OCI-LY1 (cell line): ENCODE results near the gene RPL5.

ENCODE experiments used
- H2AFZ ChIP-seq: fragments of 200-600 bp; sonication (generic), shearing (Covaris generic); 2 replicates; pipeline ENCODE4 v1.6.0; 2014; ENCODE audit warnings: antibody characterized with exemption, mild to moderate bottlenecking, low read length
- H3F3A ChIP-seq: fragments of 200-600 bp; sonication (generic), shearing (Covaris generic); 2 replicates; pipeline ENCODE4 v1.6.0; 2014; ENCODE audit warnings: mild to moderate bottlenecking, antibody characterized with exemption, low read length, moderate library complexity; ENCODE audit not compliant: insufficient read depth
- H3K27ac ChIP-seq: fragments of 200-600 bp; sonication (generic); 2 replicates; pipeline ENCODE4 v1.5.1; 2014; ENCODE audit warnings: low read length, mixed run types, mild to moderate bottlenecking, low read depth; ENCODE audit not compliant: poor library complexity, severe bottlenecking
- H3K27me3 ChIP-seq: fragments of 200-600 bp; sonication (generic); 2 replicates; pipeline ENCODE4 v1.6.0; 2014; ENCODE audit warnings: antibody characterized with exemption, mild to moderate bottlenecking, low read length, moderate library complexity; ENCODE audit not compliant: insufficient read depth
- H3K36me3 ChIP-seq: fragments of 200-600 bp; sonication (generic); 2 replicates; pipeline ENCODE4 v1.6.1; 2014; ENCODE audit warnings: mild to moderate bottlenecking, antibody characterized with exemption, low read length, moderate library complexity, mixed read lengths; ENCODE audit not compliant: insufficient read depth
- H3K4me1 ChIP-seq: fragments of 200-600 bp; sonication (generic); 2 replicates; pipeline ENCODE4 v1.5.1; 2014; ENCODE audit warnings: mild to moderate bottlenecking, low read length, moderate library complexity; ENCODE audit not compliant: insufficient read depth, severe bottlenecking
- H3K4me2 ChIP-seq: fragments of 200-600 bp; sonication (generic), shearing (Covaris generic); 2 replicates; pipeline ENCODE4 v1.6.1; 2014; ENCODE audit warnings: low read length
- H3K4me3 ChIP-seq: fragments of 200-600 bp; sonication (generic); 2 replicates; pipeline ENCODE4 v1.5.1; 2014; ENCODE audit warnings: low read length, low read depth, mild to moderate bottlenecking, mixed read lengths; ENCODE audit not compliant: poor library complexity, severe bottlenecking
- H3K79me2 ChIP-seq: fragments of 200-600 bp; shearing (Covaris generic); 2 replicates; pipeline ENCODE4 v1.6.1; 2016; ENCODE audit warnings: mixed run types, low read length, mixed read lengths; ENCODE audit not compliant: insufficient read depth
- H3K9ac ChIP-seq: fragments of 200-600 bp; sonication (generic), shearing (Covaris generic); 2 replicates; pipeline ENCODE4 v1.6.1; 2014; ENCODE audit warnings: mild to moderate bottlenecking, low read length, mixed read lengths
- H3K9me2 ChIP-seq: fragments of 200-600 bp; sonication (generic), shearing (Covaris generic); 2 replicates; pipeline ENCODE4 v1.6.1; 2014; ENCODE audit warnings: low read depth, mild to moderate bottlenecking, low read length, mixed read lengths
- H3K9me3 ChIP-seq: fragments of 200-600 bp; shearing (Covaris generic); 2 replicates; pipeline ENCODE4 v1.6.1; 2014; ENCODE audit warnings: low read length, mixed read lengths
- H4K20me1 ChIP-seq: fragments of 200-600 bp; sonication (generic), shearing (Covaris generic); 2 replicates; pipeline ENCODE4 v1.6.0; 2016; ENCODE audit warnings: mild to moderate bottlenecking, low read length; ENCODE audit not compliant: insufficient read depth
- CTCF ChIP-seq: fragments of 200-600 bp; sonication (generic), shearing (Covaris generic); IDR thresholded peaks from 2 replicates; pipeline ENCODE4 v1.5.1; 2017; ENCODE audit warnings: mild to moderate bottlenecking, antibody characterized with exemption, low read length, moderate library complexity, mixed read lengths
- EZH2 ChIP-seq: fragments of 200-600 bp; sonication (generic), shearing (Covaris generic); IDR thresholded peaks from 2 replicates; pipeline ENCODE4 v1.8.0; 2017; ENCODE audit warnings: borderline replicate concordance, mixed run types, mild to moderate bottlenecking, antibody characterized with exemption, low read length, moderate library complexity, mixed read lengths

RPL5 gene

DNA sequence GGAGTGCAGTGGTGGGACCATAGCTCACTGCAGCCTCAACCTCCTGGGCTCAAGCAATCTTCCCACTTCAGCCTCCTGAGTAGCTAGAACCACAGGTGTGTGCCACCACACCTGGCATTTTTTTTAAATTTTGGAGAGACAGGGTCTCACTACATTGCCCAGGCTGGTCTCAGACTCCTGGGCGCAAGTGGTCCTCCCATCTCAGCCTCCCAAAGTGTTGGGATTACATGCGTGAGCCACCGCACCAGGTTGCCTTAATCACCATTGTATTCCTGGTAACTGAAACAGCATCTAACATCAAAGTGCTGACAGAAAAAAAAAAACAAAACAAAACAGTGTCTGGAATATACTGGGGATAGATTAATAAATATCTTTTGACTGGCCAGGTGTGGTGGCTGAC, 18.2 kb downstream of the RPL5 start:
- H3K27ac ChIP-seq, result no peak overlapping the region
- no peaks in the 10 kb centered on the region for H4K20me1 ChIP-seq
- H3F3A ChIP-seq, result peaks cover 3% of the 10 kb centered on the region; the same call in 1 of the 2 replicates
- no peak overlapping the region for H3K4me3 ChIP-seq
- H3K9me3 ChIP-seq, result no peaks in the 10 kb centered on the region
- H2AFZ ChIP-seq, result no peak overlapping the region
- TF ChIP-seq CTCF (no peak), EZH2 (no peak)
- H3K9ac ChIP-seq, result no peak overlapping the region
- peaks cover 31% of the 10 kb centered on the region for H3K36me3 ChIP-seq
- H3K4me1 ChIP-seq, result peaks cover 6% of the 10 kb centered on the region
- H3K9me2 ChIP-seq, result no peaks in the 10 kb centered on the region
- H3K27me3 ChIP-seq, result no peaks in the 10 kb centered on the region
- peaks cover 5% of the 10 kb centered on the region; the same call in 1 of the 2 replicates for H3K79me2 ChIP-seq
- H3K4me2 ChIP-seq, result no peak overlapping the region

GRCh38 chr1:92851729-92852128, 19.9 kb downstream of the RPL5 start:
- Histone ChIP-seq H3F3A (no peaks in the 10 kb centered on the region), H3K9me2 (no peaks in the 10 kb centered on the region), H3K79me2 (peaks cover 7% of the 10 kb centered on the region; the same call in 1 of the 2 replicates), H3K4me2 (no peak overlapping the region), H3K27ac (no peak overlapping the region), H2AFZ (no peak overlapping the region), H3K36me3 (peaks cover 34% of the 10 kb centered on the region), H3K9me3 (no peaks in the 10 kb centered on the region; the same call in 1 of the 2 replicates), H3K4me3 (no peak overlapping the region), H3K9ac (no peak overlapping the region), H4K20me1 (no peaks in the 10 kb centered on the region), H3K27me3 (no peaks in the 10 kb centered on the region), H3K4me1 (peaks cover 6% of the 10 kb centered on the region)
- TF ChIP-seq EZH2 (no peak), CTCF (no peak)

- H3K36me3 ChIP-seq, result peaks cover 35% of the 10 kb centered on the region
These were observed 21.5 kb downstream of the RPL5 start for GRCh38 chr1:92853299-92853698.

More at GRCh38 chr1:92853299-92853698, 21.5 kb downstream of the RPL5 start:
- no peaks in the 10 kb centered on the region for H4K20me1 ChIP-seq
- H3K4me3 ChIP-seq, result no peak overlapping the region
- H3K9ac ChIP-seq, result no peak overlapping the region
- no peak overlapping the region for H3K27ac ChIP-seq
- H3K9me2 ChIP-seq, result no peaks in the 10 kb centered on the region
- peaks cover 12% of the 10 kb centered on the region; the same call in 1 of the 2 replicates for H3K79me2 ChIP-seq
- no peak for TF ChIP-seq EZH2
- no peak for TF ChIP-seq CTCF
- no peaks in the 10 kb centered on the region for H3K27me3 ChIP-seq
- H3F3A ChIP-seq, result no peaks in the 10 kb centered on the region
- H3K9me3 ChIP-seq, result no peaks in the 10 kb centered on the region; the same call in 1 of the 2 replicates
- no peak overlapping the region for H3K4me2 ChIP-seq
- peaks cover 6% of the 10 kb centered on the region for H3K4me1 ChIP-seq
- H2AFZ ChIP-seq, result no peak overlapping the region
